HepG2 (cell line): ENCODE data around the gene MARCHF5. TPM values are rescaled to one million over a fixed set of nuclear protein-coding genes. Genes with fewer than 3 reads are reported as not detected.

Experiments
- ATAD3A ChIP-seq: sonication (generic); formaldehyde crosslinking; IDR thresholded peaks from 2 replicates; pipeline ENCODE4 v1.4.0; 2020; ENCODE audit warnings: missing genetic modification reagents
- CEBPG ChIP-seq: IDR thresholded peaks from 2 replicates; pipeline ENCODE4 v1.6.1; 2016
- CENPT ChIP-seq: sonication (generic); formaldehyde crosslinking; IDR thresholded peaks from 2 replicates; pipeline ENCODE4 v1.8.0; 2022; ENCODE audit warnings: low read depth, mild to moderate bottlenecking, moderate library complexity, missing genetic modification reagents
- HOMEZ ChIP-seq: IDR thresholded peaks from 2 replicates; pipeline ENCODE4 v1.6.1; 2016; ENCODE audit warnings: low read depth
- IRF2 ChIP-seq: IDR thresholded peaks from 2 replicates; pipeline ENCODE4 v1.6.1; 2018; ENCODE audit warnings: missing genetic modification reagents, missing compliant biosample characterization
- NKX3-1 ChIP-seq: sonication (generic); formaldehyde crosslinking; IDR thresholded peaks from 2 replicates; pipeline ENCODE4 v1.5.0; 2020; ENCODE audit warnings: missing genetic modification reagents
- NR1H2 ChIP-seq: sonication (generic); formaldehyde crosslinking; IDR thresholded peaks from 2 replicates; pipeline ENCODE4 v1.8.1; 2022; ENCODE audit warnings: low read depth, missing genetic modification reagents, borderline replicate concordance
- SALL1 ChIP-seq: sonication (generic); formaldehyde crosslinking; IDR thresholded peaks from 2 replicates; pipeline ENCODE4 v1.8.0; 2022; ENCODE audit warnings: mild to moderate bottlenecking, missing genetic modification reagents
- SIX4 ChIP-seq: sonication (generic); formaldehyde crosslinking; IDR thresholded peaks from 2 replicates; pipeline ENCODE4 v1.4.0; 2020; ENCODE audit warnings: missing genetic modification reagents
- TAF15 ChIP-seq: fragments of 200-400 bp; formaldehyde crosslinking; IDR thresholded peaks from one replicate; pipeline ENCODE4 v1.6.1; 2018; ENCODE audit warnings: mild to moderate bottlenecking, low read depth, low read length; ENCODE audit not compliant: poor library complexity, severe bottlenecking
- TFAP4 ChIP-seq: sonication (generic); IDR thresholded peaks from 2 replicates; pipeline ENCODE4 v1.6.1; 2016; ENCODE audit warnings: low read depth, borderline replicate concordance
- TRIM22 ChIP-seq: fragments of 450-650 bp; IDR thresholded peaks from 2 replicates; pipeline ENCODE4 v1.6.1; 2017
- U2AF2 ChIP-seq: fragments of 200-400 bp; formaldehyde crosslinking; IDR thresholded peaks from 2 replicates; pipeline ENCODE4 v1.6.1; 2017; ENCODE audit warnings: low read depth, mild to moderate bottlenecking, low read length
- ZBTB1 ChIP-seq: sonication (generic); formaldehyde crosslinking; IDR thresholded peaks from 2 replicates; pipeline ENCODE4 v1.4.0; 2020; ENCODE audit warnings: missing genetic modification reagents, borderline replicate concordance
- ZBTB46 ChIP-seq: sonication (generic); formaldehyde crosslinking; IDR thresholded peaks from 2 replicates; pipeline ENCODE4 v1.4.0; 2020; ENCODE audit warnings: mild to moderate bottlenecking, missing genetic modification reagents, borderline replicate concordance
- ZBTB7A ChIP-seq: sonication (generic); formaldehyde crosslinking; IDR thresholded peaks from 2 replicates; pipeline ENCODE4 v1.8.0; 2022; ENCODE audit warnings: mild to moderate bottlenecking, missing genetic modification reagents
- ZBTB8A ChIP-seq: sonication (generic); formaldehyde crosslinking; IDR thresholded peaks from 2 replicates; pipeline ENCODE4 v1.4.0; 2020; ENCODE audit warnings: mild to moderate bottlenecking, low read depth, missing genetic modification reagents, borderline replicate concordance
- ZNF33B ChIP-seq: sonication (generic); formaldehyde crosslinking; IDR thresholded peaks from 2 replicates; pipeline ENCODE4 v1.5.1; 2020; ENCODE audit warnings: mild to moderate bottlenecking, missing genetic modification reagents
- ZNF44 ChIP-seq: sonication (generic); formaldehyde crosslinking; IDR thresholded peaks from 2 replicates; pipeline ENCODE4 v1.5.1; 2020; ENCODE audit warnings: mild to moderate bottlenecking, missing genetic modification reagents
- ZNF569 ChIP-seq: sonication (generic); formaldehyde crosslinking; IDR thresholded peaks from 2 replicates; pipeline ENCODE4 v1.5.0; 2020; ENCODE audit warnings: mild to moderate bottlenecking, missing genetic modification reagents, moderate library complexity, borderline replicate concordance
- ZNF598 ChIP-seq: sonication (generic); formaldehyde crosslinking; IDR thresholded peaks from 2 replicates; pipeline ENCODE4 v1.5.1; 2020; ENCODE audit warnings: mild to moderate bottlenecking, missing genetic modification reagents, borderline replicate concordance
- ZNF652 ChIP-seq: IDR thresholded peaks from 2 replicates; pipeline ENCODE4 v1.6.1; 2016; ENCODE audit warnings: low read depth, borderline replicate concordance
- ZNF703 ChIP-seq: sonication (generic); formaldehyde crosslinking; IDR thresholded peaks from 2 replicates; pipeline ENCODE4 v1.5.1; 2020; ENCODE audit warnings: missing genetic modification reagents, mild to moderate bottlenecking, moderate library complexity, borderline replicate concordance
- ZNF747 ChIP-seq: sonication (generic); formaldehyde crosslinking; IDR thresholded peaks from 2 replicates; pipeline ENCODE4 v1.8.1; 2023; ENCODE audit warnings: missing genetic modification reagents, mild to moderate bottlenecking, borderline replicate concordance
- ZNF781 ChIP-seq: sonication (generic); formaldehyde crosslinking; IDR thresholded peaks from 2 replicates; pipeline ENCODE4 v1.5.1; 2020; ENCODE audit warnings: borderline replicate concordance, mild to moderate bottlenecking, missing genetic modification reagents; ENCODE audit errors: not compliant biosample characterization
- polyA plus RNA-seq, 8 experiments: library from polyadenylated mRNA; depleted of rRNA in 3 of 8; stranded (reverse) in 7 of 8; unstranded in 1 of 8; fragments of >200 nt; fragmentation: Illumina TruSeq in 4 of 8; extraction: Trizol in 4 of 8; gene quantifications; 2 replicates each; pipeline versions ENCODE4 v1.2.1 to v1.2.3, GENCODE V29; 2011 to 2016; ENCODE audit warnings: low read depth in 4 of 8, missing spikeins in 1 of 8, mixed read lengths in 1 of 8; ENCODE audit not compliant: insufficient read depth in 1 of 8
- total RNA-seq, 5 experiments: library from RNA; depleted of rRNA; stranded (reverse); fragments of >200 nt; fragmentation: Illumina TruSeq; extraction: Trizol; gene quantifications; 2 replicates each; pipeline ENCODE4 v1.2.3, GENCODE V29; 2016; ENCODE audit warnings: low read depth in 1 of 5

Gene MARCHF5
- total and polyA plus RNA-seq, 2 of the 13 experiments (the other 11 are each of a cell fraction or from before 2014, with no cell fraction given), result 19.4 to 21.0 TPM

- TF ChIP-seq ZBTB46 (no peak), TFAP4 (peak; percentile 51; the same call in 1 of the 2 replicates), ZNF33B (CRISPR knock-in tag) (0 out of 2 replicates have a peak, but pooled peaks have one; percentile 26), ZBTB7A (CRISPR knock-in tag) (no peak), ZNF598 (CRISPR knock-in tag) (0 out of 2 replicates have a peak, but pooled peaks have one; percentile 56), ATAD3A (CRISPR knock-in tag) (peak; percentile 57; the same call in 1 of the 2 replicates), SALL1 (CRISPR knock-in tag) (peak; percentile 87), ZNF652 (CRISPR knock-in tag) (peak; percentile 11; the same call in 1 of the 2 replicates), IRF2 (peak; percentile 95), TAF15 (no peak), TRIM22 (no peak), ZNF781 (no peak), ZNF747 (CRISPR knock-in tag) (peak; percentile 59; the same call in 1 of the 2 replicates), NR1H2 (0 out of 2 replicates have a peak, but pooled peaks have one; percentile 49), ZBTB1 (no peak), ZNF703 (CRISPR knock-in tag) (no peak), SIX4 (no peak), ZNF569 (CRISPR knock-in tag) (peak; percentile 69; the same call in 1 of the 2 replicates), ZNF44 (CRISPR knock-in tag) (no peak), U2AF2 (no peak), CENPT (CRISPR knock-in tag) (no peak), ZBTB8A (peak; percentile 77; the same call in 1 of the 2 replicates), CEBPG (CRISPR knock-in tag) (peak; percentile 68), NKX3-1 (CRISPR knock-in tag) (no peak; the same call in 1 of the 2 replicates), HOMEZ (CRISPR knock-in tag) (no peak; the same call in 1 of the 2 replicates)
These were observed at the start of gene MARCHF5, which contains the start of gene CPEB3 (continued) for GRCh38 chr10:92290837-92291615.
